ENCODE measurements around the gene DSTYK. TPM values are rescaled to one million over a fixed set of nuclear protein-coding genes. Genes with fewer than 3 reads are reported as not detected.

The DSTYK gene
- total RNA-seq, 1 donor from 2014 or later: 13.0 TPM

- Mint-ChIP-seq H3K4me3 (no peak overlapping the region), H3K27me3 (ENCODE audit: insufficient read depth, low read depth) (peaks cover 2% of the 10 kb centered on the region), H3K4me1 (peaks cover 11% of the 10 kb centered on the region), H3K27ac (no peak overlapping the region), H3K36me3 (peaks cover 23% of the 10 kb centered on the region), H3K9me3 (peaks cover 3% of the 10 kb centered on the region)
- no peaks in the 10 kb centered on the region for H3K27me3 ChIP-seq
- no peaks in the 10 kb centered on the region for H3K36me3 ChIP-seq
- H4K20me1 ChIP-seq (ENCODE audit: low read depth): no peaks in the 10 kb centered on the region
- H3K9me3 ChIP-seq (ENCODE audit: low read depth): no peaks in the 10 kb centered on the region
- no peak overlapping the region for H2AFZ ChIP-seq (replicated peaks)
- no peak overlapping the region for H3K27ac ChIP-seq
- no peak for DNase-seq (ENCODE audit: low spot score)
- TF ChIP-seq EZH2 (IDR thresholded peaks at IDR 0.05): no peak
- TF ChIP-seq, protein P1, sequence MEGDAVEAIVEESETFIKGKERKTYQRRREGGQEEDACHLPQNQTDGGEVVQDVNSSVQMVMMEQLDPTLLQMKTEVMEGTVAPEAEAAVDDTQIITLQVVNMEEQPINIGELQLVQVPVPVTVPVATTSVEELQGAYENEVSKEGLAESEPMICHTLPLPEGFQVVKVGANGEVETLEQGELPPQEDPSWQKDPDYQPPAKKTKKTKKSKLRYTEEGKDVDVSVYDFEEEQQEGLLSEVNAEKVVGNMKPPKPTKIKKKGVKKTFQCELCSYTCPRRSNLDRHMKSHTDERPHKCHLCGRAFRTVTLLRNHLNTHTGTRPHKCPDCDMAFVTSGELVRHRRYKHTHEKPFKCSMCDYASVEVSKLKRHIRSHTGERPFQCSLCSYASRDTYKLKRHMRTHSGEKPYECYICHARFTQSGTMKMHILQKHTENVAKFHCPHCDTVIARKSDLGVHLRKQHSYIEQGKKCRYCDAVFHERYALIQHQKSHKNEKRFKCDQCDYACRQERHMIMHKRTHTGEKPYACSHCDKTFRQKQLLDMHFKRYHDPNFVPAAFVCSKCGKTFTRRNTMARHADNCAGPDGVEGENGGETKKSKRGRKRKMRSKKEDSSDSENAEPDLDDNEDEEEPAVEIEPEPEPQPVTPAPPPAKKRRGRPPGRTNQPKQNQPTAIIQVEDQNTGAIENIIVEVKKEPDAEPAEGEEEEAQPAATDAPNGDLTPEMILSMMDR (IDR thresholded peaks at IDR 0.05): no peak
- no peak for TF ChIP-seq EZH2phosphoT487 (IDR thresholded peaks at IDR 0.05)
- no peaks in the 10 kb centered on the region for H3K79me2 ChIP-seq (ENCODE audit: low read depth)
- no peak overlapping the region for H3K4me2 ChIP-seq
- H3K4me3 ChIP-seq: no peak overlapping the region
- H3F3A ChIP-seq (ENCODE audit: low read depth): peaks cover 16% of the 10 kb centered on the region
- H3K4me1 ChIP-seq: peaks cover 9% of the 10 kb centered on the region
- H3K9ac ChIP-seq: no peak overlapping the region
Measured at GRCh38 chr1:205144751-205145150, 66.8 kb downstream of the DSTYK start.

GRCh38 chr1:205144046-205144720, 67.3 kb downstream of the DSTYK start:
- Histone ChIP-seq H3K27me3 (no peaks in the 10 kb centered on the region), H3K79me2 (ENCODE audit: low read depth) (no peaks in the 10 kb centered on the region), H3K9me3 (ENCODE audit: low read depth) (no peaks in the 10 kb centered on the region), H3K27ac (no peak overlapping the region), H3K9ac (no peak overlapping the region), H3K36me3 (no peaks in the 10 kb centered on the region), H3F3A (ENCODE audit: low read depth) (peaks cover 16% of the 10 kb centered on the region), H3K4me1 (peaks cover 9% of the 10 kb centered on the region), H2AFZ (replicated peaks) (no peak overlapping the region), H3K4me2 (no peak overlapping the region), H3K4me3 (no peak overlapping the region), H4K20me1 (ENCODE audit: low read depth) (no peaks in the 10 kb centered on the region)
- Mint-ChIP-seq H3K36me3 (peaks cover 23% of the 10 kb centered on the region), H3K27ac (no peak overlapping the region), H3K27me3 (ENCODE audit: insufficient read depth, low read depth) (peaks cover 2% of the 10 kb centered on the region), H3K4me3 (no peak overlapping the region), H3K9me3 (peaks cover 3% of the 10 kb centered on the region), H3K4me1 (peaks cover 11% of the 10 kb centered on the region)
- DNase-seq (ENCODE audit: low spot score): no peak
- no peak for TF ChIP-seq EZH2 (IDR thresholded peaks at IDR 0.05)
- TF ChIP-seq EZH2phosphoT487 (IDR thresholded peaks at IDR 0.05): no peak
- TF ChIP-seq, protein P1 (IDR thresholded peaks at IDR 0.05): no peak

DNA sequence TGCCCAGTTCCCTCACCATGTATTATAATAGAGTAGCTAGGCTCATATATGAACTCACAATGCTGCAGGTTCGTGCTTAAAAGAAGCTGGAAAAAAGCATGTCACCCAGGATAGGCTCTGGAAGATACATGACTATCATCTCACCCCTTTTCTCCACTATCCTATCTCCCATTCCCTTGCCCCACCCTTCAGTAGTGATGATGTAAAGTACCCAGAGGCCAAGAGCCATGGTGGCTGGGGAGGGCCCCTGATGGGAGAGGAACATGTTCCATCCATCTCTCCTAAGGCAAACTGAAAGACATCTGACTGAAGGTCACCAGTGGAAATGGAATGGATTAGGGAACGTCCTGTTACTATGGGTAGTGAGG, 69.4 kb downstream of the DSTYK start:
- no peak for DNase-seq (ENCODE audit: low spot score)
- Mint-ChIP-seq H3K9me3 (peaks cover 8% of the 10 kb centered on the region), H3K4me1 (peaks cover 7% of the 10 kb centered on the region), H3K27me3 (ENCODE audit: insufficient read depth, low read depth) (peaks cover 2% of the 10 kb centered on the region), H3K27ac (no peak overlapping the region), H3K4me3 (no peak overlapping the region), H3K36me3 (peaks cover 11% of the 10 kb centered on the region)
- no peaks in the 10 kb centered on the region for H3K9me3 ChIP-seq (ENCODE audit: low read depth)
- H2AFZ ChIP-seq (replicated peaks): no peak overlapping the region
- no peak overlapping the region for H3K27ac ChIP-seq
- H4K20me1 ChIP-seq (ENCODE audit: low read depth): no peaks in the 10 kb centered on the region
- H3K36me3 ChIP-seq: no peaks in the 10 kb centered on the region
- no peaks in the 10 kb centered on the region for H3K79me2 ChIP-seq (ENCODE audit: low read depth)
- H3F3A ChIP-seq (ENCODE audit: low read depth): peaks cover 9% of the 10 kb centered on the region
- TF ChIP-seq, protein P1 (IDR thresholded peaks at IDR 0.05): no peak
- TF ChIP-seq EZH2phosphoT487 (IDR thresholded peaks at IDR 0.05) (no peak), EZH2 (IDR thresholded peaks at IDR 0.05) (no peak)
- no peak overlapping the region for H3K9ac ChIP-seq
- no peaks in the 10 kb centered on the region for H3K4me1 ChIP-seq
- no peak overlapping the region for H3K4me3 ChIP-seq
- no peaks in the 10 kb centered on the region for H3K27me3 ChIP-seq
- no peak overlapping the region for H3K4me2 ChIP-seq

Measured in neural progenitor cell (in vitro differentiated cells).